GM12891 (cell line): Measurements from ENCODE around the gene PPT2.

ENCODE experiments used
- DNase-seq: peaks from one replicate; pipeline ENCODE4 v3.0.0; 2011; ENCODE audit warnings: low spot score; ENCODE audit not compliant: insufficient read length
- FAIRE-seq: peaks from 2 replicates; lab custom pipeline; 2011; peaks lifted over from hg19 to GRCh38; lab: Jason Lieb, UNC
- PAX5 ChIP-seq: IDR thresholded peaks from 2 replicates; pipeline ENCODE4 v1.6.1; 2011; ENCODE audit warnings: low read length, moderate library complexity, mild to moderate bottlenecking; ENCODE audit not compliant: insufficient read depth, severe bottlenecking
- POLR2A ChIP-seq: IDR thresholded peaks from 2 replicates; pipeline ENCODE4 v1.6.1; 2011; ENCODE audit warnings: low read depth, low read length, control low read depth
- POLR2AphosphoS5 ChIP-seq: IDR thresholded peaks from 2 replicates; pipeline ENCODE4 v1.6.1; 2011; ENCODE audit warnings: low read depth, low read length, control low read depth
- POU2F2 ChIP-seq: IDR thresholded peaks from 2 replicates; pipeline ENCODE4 v1.6.1; 2011; ENCODE audit warnings: low read depth, mild to moderate bottlenecking, control low read depth, low read length, moderate library complexity
- SPI1 ChIP-seq: IDR thresholded peaks from 2 replicates; pipeline ENCODE4 v1.6.1; 2011; ENCODE audit warnings: low read depth, low read length, control low read depth
- TAF1 ChIP-seq: IDR thresholded peaks from 2 replicates; pipeline ENCODE4 v1.6.1; 2011; ENCODE audit warnings: low read depth, low read length, control low read depth

The PPT2 gene

DNA sequence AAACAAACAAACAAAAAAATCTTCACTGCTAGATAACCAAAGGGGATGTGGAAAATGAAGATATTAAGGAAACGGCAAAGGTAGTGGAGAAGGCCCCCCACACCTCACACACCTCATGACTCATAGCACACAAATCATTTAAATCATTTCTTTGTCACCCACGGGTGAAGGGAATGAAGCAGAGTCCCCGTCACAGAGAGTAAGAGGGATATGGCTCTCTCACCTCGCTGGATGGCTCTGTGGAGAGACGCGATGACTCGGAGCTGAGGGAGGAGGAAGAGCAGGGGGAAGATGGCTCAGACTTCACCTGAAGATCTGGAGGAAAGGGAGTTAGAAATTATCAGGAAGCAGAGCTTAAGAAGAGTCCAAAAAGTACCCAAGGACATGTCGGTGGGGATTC is 27.1 kb upstream of the PPT2 start:
- FAIRE-seq, result no peak
- DNase-seq, result no peak
- no peak for TF ChIP-seq POU2F2
- no peak for TF ChIP-seq POLR2AphosphoS5
- TF ChIP-seq POLR2A, result no peak
- TF ChIP-seq SPI1, result no peak
- no peak for TF ChIP-seq TAF1
- TF ChIP-seq PAX5, result no peak

DNA sequence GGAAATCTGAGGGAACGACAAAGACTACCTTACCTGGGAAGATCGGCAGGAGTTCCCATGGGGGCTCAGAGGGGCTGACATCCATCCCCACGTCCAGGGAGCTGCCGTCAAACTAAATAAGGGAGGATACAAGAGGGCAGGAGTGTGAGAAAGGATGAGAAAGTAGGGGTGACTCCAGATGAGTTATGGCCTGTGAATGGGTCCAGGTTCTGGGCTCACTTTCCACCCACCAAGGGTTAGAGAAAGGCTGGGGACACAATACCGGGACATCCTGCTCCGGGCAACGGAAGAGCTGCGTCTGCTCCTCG is 26.6 kb upstream of the PPT2 start:
- TF ChIP-seq TAF1 (no peak), POLR2AphosphoS5 (no peak), POU2F2 (no peak), POLR2A (no peak), PAX5 (no peak), SPI1 (no peak)
- no peak for DNase-seq
- FAIRE-seq, result no peak

DNA sequence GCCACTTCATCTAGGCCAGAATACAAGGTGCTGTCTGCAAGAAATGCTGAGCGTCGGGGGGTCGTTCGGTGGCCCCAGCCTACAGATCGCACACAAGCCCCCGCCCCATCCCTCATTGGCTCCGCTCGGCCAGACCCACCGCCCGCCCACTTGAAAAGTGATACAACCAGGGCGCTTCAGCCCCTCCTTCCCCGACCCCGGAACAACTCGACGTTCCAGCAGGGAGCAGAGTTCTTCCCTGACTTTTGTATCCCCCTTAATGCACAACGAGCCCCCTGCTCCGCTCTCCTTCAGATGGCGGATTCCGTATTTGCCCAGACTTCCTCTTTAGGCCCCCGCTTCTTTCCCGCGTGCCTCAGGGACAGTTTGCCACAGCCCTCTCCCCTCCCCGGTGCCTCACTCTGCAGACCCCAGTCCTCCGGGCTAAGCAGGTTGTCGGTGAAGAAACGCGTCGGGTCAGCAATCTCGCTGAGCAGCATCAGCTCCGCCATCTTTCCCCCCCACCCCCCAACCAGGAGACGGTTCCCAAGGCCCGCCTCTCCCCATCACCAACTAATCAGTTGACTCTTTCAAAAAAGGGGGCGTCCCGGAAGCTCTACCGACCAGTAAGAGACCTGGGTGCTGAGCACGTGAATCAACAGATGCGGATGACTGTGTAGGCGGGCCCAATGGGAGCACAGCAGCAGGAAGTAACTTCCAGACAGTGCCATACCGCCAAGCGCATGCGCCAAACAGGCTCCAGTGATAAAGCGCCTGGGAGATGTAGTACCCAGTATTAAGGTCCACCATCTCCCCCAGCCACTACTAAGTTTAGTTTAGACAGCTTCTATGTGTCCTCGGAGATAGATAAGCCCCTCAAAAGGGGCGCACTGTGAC is 26.0 kb upstream of the PPT2 start, which contains the start of gene ATF6B:
ATF6B (minus strand) TSS at position 530 of the 876 bp plus-strand sequence; CDS start at position 491, 39 bp downstream.
- DNase-seq (peak; percentile 90), FAIRE-seq (peak; percentile 90)
- TF ChIP-seq SPI1 (peak; percentile 37; the same call in 1 of the 2 replicates), POLR2AphosphoS5 (peak; percentile 61; the same call in 1 of the 2 replicates), POU2F2 (peak; percentile 37; the same call in 1 of the 2 replicates), TAF1 (peak; percentile 80; the same call in 1 of the 2 replicates), PAX5 (no peak), POLR2A (peak; percentile 84)

DNA sequence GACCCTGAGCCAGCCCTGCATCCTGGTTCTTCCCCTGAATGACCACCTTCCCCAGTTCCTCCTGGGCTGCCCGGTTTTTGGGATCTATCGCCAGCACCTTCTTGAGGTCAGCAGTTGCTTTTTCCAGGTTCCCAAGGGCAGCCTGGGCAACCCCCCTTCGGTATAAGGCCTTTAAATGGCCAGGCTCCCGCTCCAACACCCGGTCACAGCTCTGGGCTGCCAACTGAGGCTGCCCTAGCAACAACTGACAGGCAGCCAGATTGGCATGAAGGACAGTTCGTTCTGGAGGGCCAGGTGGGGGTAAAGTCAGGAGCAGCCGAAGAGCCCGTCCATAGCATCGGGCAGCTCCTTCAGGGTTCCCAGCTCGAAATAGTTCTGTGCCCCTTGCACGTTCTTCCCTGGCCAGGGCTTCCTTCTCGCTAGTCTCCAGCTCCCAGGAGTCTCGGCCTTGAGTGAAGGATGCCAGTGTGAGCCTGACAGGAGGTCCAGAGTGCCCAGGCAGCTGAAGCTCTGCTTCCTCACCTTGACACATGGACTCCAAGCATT is 25.1 kb upstream of the PPT2 start:
- DNase-seq (no peak), FAIRE-seq (no peak)
- no peak for TF ChIP-seq PAX5
- TF ChIP-seq SPI1, result no peak
- TF ChIP-seq POU2F2, result no peak
- no peak for TF ChIP-seq POLR2A
- no peak for TF ChIP-seq TAF1
- TF ChIP-seq POLR2AphosphoS5, result no peak

DNA sequence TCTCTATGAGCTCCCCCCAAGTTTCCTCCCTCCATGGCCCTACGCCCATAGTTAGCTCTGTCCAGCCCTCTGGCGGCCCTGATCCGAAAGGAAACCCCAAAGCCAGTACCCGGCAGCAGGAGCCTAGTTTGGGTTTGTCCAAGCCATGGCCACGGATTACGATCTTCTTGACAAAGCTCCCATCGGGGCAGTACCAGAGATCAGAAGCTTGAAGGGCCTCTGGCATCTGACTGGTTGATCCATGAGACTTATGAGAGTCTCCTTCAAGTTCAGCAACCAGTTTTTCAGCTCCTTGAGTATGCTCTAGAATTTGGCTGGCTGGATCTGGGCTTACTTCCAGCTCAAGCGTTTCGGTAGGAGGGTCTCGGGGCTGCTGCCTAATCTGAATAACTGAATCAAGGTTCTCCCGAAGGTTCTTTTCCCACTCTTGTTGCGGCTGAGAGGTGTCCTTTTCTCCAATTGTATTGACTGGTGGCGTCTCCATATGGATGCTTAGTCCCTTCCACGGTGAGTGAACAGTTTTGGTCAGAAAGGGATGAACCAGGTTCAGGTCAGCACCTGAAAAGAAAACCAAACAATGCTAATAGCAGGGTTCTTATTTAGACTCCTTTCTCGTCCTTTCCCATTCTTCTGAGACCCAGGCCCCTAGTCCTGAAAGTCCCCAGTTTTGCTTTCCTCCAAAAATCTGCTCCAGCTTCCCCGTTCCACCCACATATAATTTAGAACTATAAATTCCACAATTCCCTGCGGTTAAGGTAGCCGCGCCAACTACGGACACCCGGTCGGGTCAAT is 24.4 kb upstream of the PPT2 start:
- TF ChIP-seq TAF1 (no peak), POU2F2 (no peak), POLR2A (no peak), PAX5 (no peak), POLR2AphosphoS5 (no peak), SPI1 (no peak)
- DNase-seq, result no peak
- FAIRE-seq, result no peak

- TF ChIP-seq POLR2AphosphoS5, result no peak
- no peak for TF ChIP-seq POU2F2
- no peak for TF ChIP-seq POLR2A
- no peak for TF ChIP-seq PAX5
- TF ChIP-seq SPI1, result no peak
- no peak for TF ChIP-seq TAF1
- DNase-seq, result no peak
- FAIRE-seq, result no peak
Measured at GRCh38 chr6:32131439-32131948, 22.4 kb upstream of the PPT2 start.

- DNase-seq (no peak), FAIRE-seq (no peak)
- TF ChIP-seq POLR2A (no peak), POLR2AphosphoS5 (no peak), PAX5 (no peak), POU2F2 (no peak), TAF1 (no peak), SPI1 (no peak)
Measured at GRCh38 chr6:32132110-32132509, 21.8 kb upstream of the PPT2 start.

DNA sequence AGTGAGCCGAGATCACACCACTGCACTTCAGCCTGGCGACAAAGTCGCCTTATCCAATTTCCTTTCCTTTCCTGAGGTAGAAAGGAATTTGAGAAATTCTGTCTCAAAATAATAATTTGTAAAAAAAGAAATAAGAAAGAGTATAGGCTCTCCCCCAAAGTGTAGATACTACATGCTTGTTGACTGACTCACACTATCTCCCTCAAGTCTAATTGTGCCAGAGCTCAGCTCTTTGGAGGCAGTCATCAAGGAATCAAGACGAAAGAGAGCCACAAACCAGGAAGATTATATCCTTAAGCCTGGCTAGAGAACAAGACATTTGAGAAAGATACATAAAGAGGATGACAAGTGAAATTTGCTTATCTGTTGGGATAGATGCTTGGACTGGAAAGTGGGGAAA is 20.2 kb upstream of the PPT2 start:
- FAIRE-seq (no peak), DNase-seq (no peak)
- no peak for TF ChIP-seq SPI1
- no peak for TF ChIP-seq POLR2AphosphoS5
- no peak for TF ChIP-seq POLR2A
- no peak for TF ChIP-seq POU2F2
- TF ChIP-seq PAX5, result no peak
- no peak for TF ChIP-seq TAF1
